Fibroblast of lung (primary cell): Measurements from ENCODE around the gene TIMP1.

Source experiments
- CTCF ChIP-seq, 2 donors: IDR thresholded peaks in 1 of 2; conservative IDR thresholded peaks in 1 of 2; 1 replicate in 1 of 2; 2 replicates in 1 of 2; pipeline ENCODE4 v1.5.1; 2011 to 2012; ENCODE audit warnings: low read length in 2 of 2, control low read depth in 1 of 2, inconsistent platforms in 1 of 2, low read depth in 1 of 2, mild to moderate bottlenecking in 1 of 2
- EZH2 ChIP-seq: IDR thresholded peaks from 2 replicates; pipeline ENCODE4 v1.5.1; 2012; ENCODE audit warnings: low read length, control low read depth, mild to moderate bottlenecking; ENCODE audit errors: missing control alignments

- TF ChIP-seq EZH2 (no peak), CTCF (conservative IDR thresholded peaks at IDR 0.05 in 1 of 2, IDR thresholded peaks at IDR 0.05 in 1 of 2; ENCODE audit: low read depth in 1 of 2, low read length in 2 of 2) (no peak)
Observed at GRCh38 chrX:47611926-47612325, 29.7 kb downstream of the TIMP1 start.
